ENCODE results near the gene SYTL3. TPM values are rescaled to one million over a fixed set of nuclear protein-coding genes. Genes with fewer than 3 reads are reported as not detected.
"Not testable (repeated sequence)": the region's sequence is repeated elsewhere in the genome, so short reads cannot be mapped to it uniquely, and the experiment has no call there.

Gene SYTL3, protein sequence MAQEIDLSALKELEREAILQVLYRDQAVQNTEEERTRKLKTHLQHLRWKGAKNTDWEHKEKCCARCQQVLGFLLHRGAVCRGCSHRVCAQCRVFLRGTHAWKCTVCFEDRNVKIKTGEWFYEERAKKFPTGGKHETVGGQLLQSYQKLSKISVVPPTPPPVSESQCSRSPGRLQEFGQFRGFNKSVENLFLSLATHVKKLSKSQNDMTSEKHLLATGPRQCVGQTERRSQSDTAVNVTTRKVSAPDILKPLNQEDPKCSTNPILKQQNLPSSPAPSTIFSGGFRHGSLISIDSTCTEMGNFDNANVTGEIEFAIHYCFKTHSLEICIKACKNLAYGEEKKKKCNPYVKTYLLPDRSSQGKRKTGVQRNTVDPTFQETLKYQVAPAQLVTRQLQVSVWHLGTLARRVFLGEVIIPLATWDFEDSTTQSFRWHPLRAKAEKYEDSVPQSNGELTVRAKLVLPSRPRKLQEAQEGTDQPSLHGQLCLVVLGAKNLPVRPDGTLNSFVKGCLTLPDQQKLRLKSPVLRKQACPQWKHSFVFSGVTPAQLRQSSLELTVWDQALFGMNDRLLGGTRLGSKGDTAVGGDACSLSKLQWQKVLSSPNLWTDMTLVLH
- total RNA-seq = 102 and 106 TPM in 2 replicates

DNA sequence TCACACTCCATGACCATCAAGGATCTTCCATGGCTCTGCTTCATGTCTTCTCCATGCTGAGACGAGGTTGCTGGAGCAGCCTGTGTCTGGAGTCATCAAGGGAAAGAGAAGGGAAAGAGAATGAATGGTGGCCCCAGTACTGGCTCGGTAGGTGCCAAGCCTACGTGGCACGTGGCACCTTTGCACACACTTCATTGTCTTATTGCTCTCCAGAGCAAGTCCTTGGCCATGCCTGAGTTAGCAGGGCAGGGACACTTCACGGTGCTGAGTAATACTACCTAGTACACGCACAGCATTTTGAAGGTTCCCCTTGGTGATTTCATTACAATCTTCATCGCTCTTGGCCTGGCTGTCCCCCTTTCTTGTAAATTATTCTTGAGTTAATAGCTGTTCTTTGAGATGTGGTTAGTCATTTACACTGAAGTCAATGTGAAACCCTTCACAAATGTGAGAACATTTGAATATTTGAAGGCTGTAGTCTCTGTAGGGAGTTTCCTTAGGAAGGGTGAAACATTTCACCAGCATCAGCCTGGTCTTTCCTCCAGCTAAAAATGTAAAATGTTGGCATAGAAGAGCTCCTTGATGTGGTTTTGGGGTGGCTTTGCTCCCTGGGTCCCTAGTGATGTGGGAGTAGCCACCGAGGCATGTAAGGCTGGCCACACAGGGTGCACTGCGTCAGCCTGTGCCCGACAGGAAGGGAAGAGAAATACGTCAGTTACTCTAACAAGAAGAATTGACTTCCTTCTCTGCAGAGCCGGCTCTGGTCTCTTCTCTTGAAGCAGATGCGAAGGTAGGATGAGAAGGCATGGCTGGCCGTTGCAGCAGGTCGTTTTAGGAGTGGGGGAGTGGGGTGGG is at the start of gene SYTL3:
TSS of gene SYTL3 (plus strand) at position 766 of the 855 bp plus-strand sequence. CDS start 13,215 bp downstream, outside the sequence.
- Mint-ChIP-seq H3K27me3 (no peaks in the 10 kb centered on the region), H3K36me3 (ENCODE audit: low read depth) (peaks cover 42% of the 10 kb centered on the region), H3K4me1 (peaks cover 77% of the 10 kb centered on the region), H3K27ac (peak within 1 kb of the TSS; percentile 94), H3K4me3 (peak within 1 kb of the TSS; percentile 91), H3K9me3 (peaks cover 3% of the 10 kb centered on the region)
- intact Hi-C loops (cut with micrococcal nuclease) = loop anchor here (2.0 to 5.0 kb wide), 11 partner anchors 71 to 1328 kb away; partner anchors contain the start of gene TAGAP
- DNase-seq = peak; percentile 95

DNA sequence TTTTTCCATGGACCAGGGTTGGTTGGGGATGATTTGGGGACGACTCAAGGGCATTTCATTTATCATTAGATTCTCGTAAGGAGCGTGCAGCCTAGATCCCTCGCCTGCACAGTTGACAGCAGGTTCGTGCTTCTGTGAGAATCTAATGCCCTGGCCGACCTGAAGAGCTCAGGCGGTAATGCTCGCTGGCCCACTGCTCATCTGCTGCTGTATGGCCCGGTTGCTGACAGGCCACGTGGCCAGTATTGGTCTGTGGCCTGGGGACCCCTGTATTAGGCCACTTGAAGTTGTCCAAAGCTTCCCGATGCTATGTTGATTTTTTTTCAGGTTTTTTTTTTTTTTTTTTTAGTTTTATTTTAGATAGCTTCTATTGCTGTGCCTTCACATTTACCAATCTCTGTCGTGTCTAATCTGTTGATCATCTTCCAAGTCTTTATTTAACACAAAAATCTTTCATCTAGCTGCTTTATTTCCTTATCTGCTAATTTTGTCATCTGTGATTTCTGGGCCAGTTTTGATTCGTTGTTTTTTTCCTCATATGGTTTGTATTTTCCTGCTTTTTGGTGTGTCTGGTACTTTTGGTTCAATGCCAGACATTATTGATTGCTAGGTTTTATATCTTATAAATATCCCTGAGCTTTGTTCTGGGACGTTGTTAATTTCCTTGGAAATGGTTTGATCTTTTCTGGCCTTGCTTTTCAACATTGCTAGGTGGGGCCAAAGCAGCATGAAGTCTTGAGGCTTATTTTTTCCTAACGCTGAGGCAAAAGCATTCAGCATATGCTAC is 46.4 kb upstream of the SYTL3 start:
- H3K36me3 Mint-ChIP-seq (ENCODE audit: low read depth) = peaks cover 44% of the 10 kb centered on the region
- H3K4me1 Mint-ChIP-seq = peaks cover 5% of the 10 kb centered on the region
- H3K9me3 Mint-ChIP-seq = no peaks in the 10 kb centered on the region
- DNase-seq = no peak
- H3K27me3 Mint-ChIP-seq = no peaks in the 10 kb centered on the region
- no peak overlapping the region for H3K4me3 Mint-ChIP-seq
- intact Hi-C loops (cut with micrococcal nuclease) = no loop called here
- peak overlapping the region; percentile 54 for H3K27ac Mint-ChIP-seq

DNA sequence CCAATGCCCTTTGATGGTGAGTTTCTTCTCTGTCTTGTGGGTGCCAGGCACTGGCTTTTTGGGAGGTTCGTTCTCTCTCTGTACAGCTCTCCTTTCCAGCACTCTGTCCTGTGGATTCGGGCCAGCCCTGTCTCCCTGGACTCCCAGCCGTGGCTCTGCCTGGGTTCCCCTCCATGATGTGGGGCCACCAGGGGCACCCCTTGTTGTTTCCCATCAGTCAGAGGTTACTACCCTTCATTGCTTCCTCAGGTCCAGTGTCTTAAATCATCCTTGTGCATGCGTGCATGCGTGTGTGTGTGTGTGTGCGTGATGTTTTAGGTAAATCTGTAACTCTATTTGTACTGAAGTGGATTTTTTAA is 45.8 kb upstream of the SYTL3 start:
- Mint-ChIP-seq H3K27me3 (no peaks in the 10 kb centered on the region), H3K27ac (peak overlapping the region; percentile 12), H3K4me3 (no peak overlapping the region), H3K36me3 (ENCODE audit: low read depth) (peaks cover 45% of the 10 kb centered on the region), H3K9me3 (no peaks in the 10 kb centered on the region), H3K4me1 (peaks cover 5% of the 10 kb centered on the region)
- intact Hi-C loops (cut with micrococcal nuclease) = no loop called here
- DNase-seq = no peak

DNA sequence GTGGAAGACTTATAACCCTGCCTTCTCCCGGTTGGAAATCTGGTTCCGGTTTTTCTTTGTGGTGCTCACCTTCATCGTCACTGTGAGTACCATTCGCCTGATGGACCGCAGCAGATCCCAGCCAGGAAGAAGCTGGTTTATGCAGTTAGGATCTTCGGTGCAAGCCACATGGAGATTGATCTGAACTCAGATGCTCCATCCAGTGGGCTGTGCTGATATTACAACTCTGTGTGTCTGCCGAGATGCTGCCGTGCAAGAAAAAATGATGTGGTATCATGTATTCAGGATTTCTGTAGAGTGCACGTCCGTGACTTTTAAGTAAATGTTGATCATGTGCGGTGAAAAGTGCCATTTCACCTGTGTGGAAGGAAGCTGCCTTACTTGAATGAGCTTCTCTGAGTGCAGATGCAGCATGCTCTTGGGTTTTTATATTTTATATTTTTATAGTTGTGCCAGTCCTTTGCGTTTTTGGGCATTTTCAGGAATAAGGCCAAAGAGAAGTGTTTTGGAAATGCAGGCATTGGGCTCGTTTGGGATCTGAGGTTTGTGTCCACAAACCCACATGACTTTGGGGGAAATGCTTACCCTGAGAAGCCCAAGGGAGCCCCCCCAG is 44.5 kb upstream of the SYTL3 start:
- Mint-ChIP-seq H3K27me3 (no peaks in the 10 kb centered on the region), H3K4me1 (peaks cover 5% of the 10 kb centered on the region), H3K27ac (no peak overlapping the region), H3K9me3 (no peaks in the 10 kb centered on the region), H3K36me3 (ENCODE audit: low read depth) (peaks cover 46% of the 10 kb centered on the region), H3K4me3 (no peak overlapping the region)
- peak; percentile 87 for DNase-seq
- intact Hi-C loops (cut with micrococcal nuclease) = loop anchor here (1.0 kb wide), 1 partner anchor 391 kb away; no protein-coding TSS in a partner anchor

GRCh38 chr6:158606011-158606410 is 43.8 kb upstream of the SYTL3 start:
- H3K27ac Mint-ChIP-seq = not testable (repeated sequence)

GRCh38 chr6:158606935-158607334 is 42.9 kb upstream of the SYTL3 start:
- Mint-ChIP-seq H3K27ac (no peak overlapping the region), H3K4me1 (peaks cover 5% of the 10 kb centered on the region), H3K36me3 (ENCODE audit: low read depth) (peaks cover 53% of the 10 kb centered on the region), H3K4me3 (no peak overlapping the region), H3K27me3 (no peaks in the 10 kb centered on the region), H3K9me3 (no peaks in the 10 kb centered on the region)
- no peak for DNase-seq
- intact Hi-C loops (cut with micrococcal nuclease) = no loop called here

More at GRCh38 chr6:158606011-158606410, 43.8 kb upstream of the SYTL3 start:
- DNase-seq; intact Hi-C loops (cut with micrococcal nuclease); H3K4me1 Mint-ChIP-seq; H3K27me3 Mint-ChIP-seq; H3K4me3 Mint-ChIP-seq; H3K9me3 Mint-ChIP-seq: not testable (repeated sequence)
- H3K36me3 Mint-ChIP-seq (ENCODE audit: low read depth) = peaks cover 50% of the 10 kb centered on the region

- no peak overlapping the region for H3K4me3 Mint-ChIP-seq
- H3K9me3 Mint-ChIP-seq = no peaks in the 10 kb centered on the region
- intact Hi-C loops (cut with micrococcal nuclease) = no loop called here
Measured at GRCh38 chr6:158607411-158608170, 42.3 kb upstream of the SYTL3 start.

GRCh38 chr6:158608221-158608620 is 41.6 kb upstream of the SYTL3 start:
- peaks cover 5% of the 10 kb centered on the region for H3K4me1 Mint-ChIP-seq
- no peak overlapping the region for H3K4me3 Mint-ChIP-seq
- no peaks in the 10 kb centered on the region for H3K9me3 Mint-ChIP-seq
- H3K27ac Mint-ChIP-seq = no peak overlapping the region
- H3K27me3 Mint-ChIP-seq = no peaks in the 10 kb centered on the region
- DNase-seq = no peak
- intact Hi-C loops (cut with micrococcal nuclease) = no loop called here
- H3K36me3 Mint-ChIP-seq (ENCODE audit: low read depth) = peaks cover 54% of the 10 kb centered on the region

More at GRCh38 chr6:158607411-158608170, 42.3 kb upstream of the SYTL3 start:
- Mint-ChIP-seq H3K27me3 (no peaks in the 10 kb centered on the region), H3K36me3 (ENCODE audit: low read depth) (peaks cover 51% of the 10 kb centered on the region), H3K4me1 (peaks cover 5% of the 10 kb centered on the region), H3K27ac (no peak overlapping the region)
- DNase-seq = no peak

GRCh38 chr6:158609455-158610155 is 40.2 kb upstream of the SYTL3 start:
- Mint-ChIP-seq H3K4me1 (peaks cover 3% of the 10 kb centered on the region), H3K36me3 (ENCODE audit: low read depth) (peaks cover 58% of the 10 kb centered on the region), H3K9me3 (no peaks in the 10 kb centered on the region), H3K27me3 (no peaks in the 10 kb centered on the region), H3K27ac (no peak overlapping the region), H3K4me3 (no peak overlapping the region)
- intact Hi-C loops (cut with micrococcal nuclease) = no loop called here
- DNase-seq = no peak

GRCh38 chr6:158610319-158610968 is 39.4 kb upstream of the SYTL3 start:
- intact Hi-C loops (cut with micrococcal nuclease) = no loop called here
- no peaks in the 10 kb centered on the region for H3K4me1 Mint-ChIP-seq
- no peaks in the 10 kb centered on the region for H3K27me3 Mint-ChIP-seq
- no peak for DNase-seq
- no peak overlapping the region for H3K4me3 Mint-ChIP-seq
- peaks cover 60% of the 10 kb centered on the region for H3K36me3 Mint-ChIP-seq (ENCODE audit: low read depth)
- H3K27ac Mint-ChIP-seq = no peak overlapping the region
- peaks cover 5% of the 10 kb centered on the region for H3K9me3 Mint-ChIP-seq

DNA sequence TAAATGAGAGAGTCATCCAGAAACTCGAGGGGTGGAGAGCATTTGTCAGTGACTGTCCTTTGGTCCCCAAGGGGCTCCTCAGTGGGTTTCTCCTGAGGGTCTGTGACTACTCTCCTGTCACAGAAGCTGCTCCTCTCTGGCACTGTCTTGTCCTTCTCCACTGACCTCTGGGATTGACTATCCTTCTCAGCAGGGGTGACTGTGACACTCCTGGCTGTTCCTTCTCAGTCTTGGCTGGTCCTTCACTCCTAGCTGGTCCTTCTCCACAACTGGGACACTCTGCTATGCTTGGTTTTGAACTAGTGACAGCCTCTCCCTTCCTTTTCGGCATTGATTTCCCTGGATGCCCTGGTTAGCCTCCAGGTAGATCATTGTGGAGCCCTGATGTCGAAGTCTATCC is 38.8 kb upstream of the SYTL3 start:
- H3K9me3 Mint-ChIP-seq = peaks cover 5% of the 10 kb centered on the region
- DNase-seq = no peak
- no peaks in the 10 kb centered on the region for H3K4me1 Mint-ChIP-seq
- H3K27me3 Mint-ChIP-seq = no peaks in the 10 kb centered on the region
- H3K27ac Mint-ChIP-seq = no peak overlapping the region
- peaks cover 61% of the 10 kb centered on the region for H3K36me3 Mint-ChIP-seq (ENCODE audit: low read depth)
- no peak overlapping the region for H3K4me3 Mint-ChIP-seq
- intact Hi-C loops (cut with micrococcal nuclease) = no loop called here
